NCI-H2227 (cell line): Measurements from ENCODE around the gene MILR1.
A peak's percentile ranks its signal among the peaks of the same experiment; 100 is the strongest.
"Not testable (repeated sequence)": the region's sequence is repeated elsewhere in the genome, so short reads cannot be mapped to it uniquely, and the experiment has no call there.

Experiments
- DNase-seq: peaks from one replicate; lab custom pipeline; 2025; ENCODE audit not compliant: unreplicated experiment; lab: John Stamatoyannopoulos, UW

MILR1 gene, protein sequence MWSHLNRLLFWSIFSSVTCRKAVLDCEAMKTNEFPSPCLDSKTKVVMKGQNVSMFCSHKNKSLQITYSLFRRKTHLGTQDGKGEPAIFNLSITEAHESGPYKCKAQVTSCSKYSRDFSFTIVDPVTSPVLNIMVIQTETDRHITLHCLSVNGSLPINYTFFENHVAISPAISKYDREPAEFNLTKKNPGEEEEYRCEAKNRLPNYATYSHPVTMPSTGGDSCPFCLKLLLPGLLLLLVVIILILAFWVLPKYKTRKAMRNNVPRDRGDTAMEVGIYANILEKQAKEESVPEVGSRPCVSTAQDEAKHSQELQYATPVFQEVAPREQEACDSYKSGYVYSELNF

DNA sequence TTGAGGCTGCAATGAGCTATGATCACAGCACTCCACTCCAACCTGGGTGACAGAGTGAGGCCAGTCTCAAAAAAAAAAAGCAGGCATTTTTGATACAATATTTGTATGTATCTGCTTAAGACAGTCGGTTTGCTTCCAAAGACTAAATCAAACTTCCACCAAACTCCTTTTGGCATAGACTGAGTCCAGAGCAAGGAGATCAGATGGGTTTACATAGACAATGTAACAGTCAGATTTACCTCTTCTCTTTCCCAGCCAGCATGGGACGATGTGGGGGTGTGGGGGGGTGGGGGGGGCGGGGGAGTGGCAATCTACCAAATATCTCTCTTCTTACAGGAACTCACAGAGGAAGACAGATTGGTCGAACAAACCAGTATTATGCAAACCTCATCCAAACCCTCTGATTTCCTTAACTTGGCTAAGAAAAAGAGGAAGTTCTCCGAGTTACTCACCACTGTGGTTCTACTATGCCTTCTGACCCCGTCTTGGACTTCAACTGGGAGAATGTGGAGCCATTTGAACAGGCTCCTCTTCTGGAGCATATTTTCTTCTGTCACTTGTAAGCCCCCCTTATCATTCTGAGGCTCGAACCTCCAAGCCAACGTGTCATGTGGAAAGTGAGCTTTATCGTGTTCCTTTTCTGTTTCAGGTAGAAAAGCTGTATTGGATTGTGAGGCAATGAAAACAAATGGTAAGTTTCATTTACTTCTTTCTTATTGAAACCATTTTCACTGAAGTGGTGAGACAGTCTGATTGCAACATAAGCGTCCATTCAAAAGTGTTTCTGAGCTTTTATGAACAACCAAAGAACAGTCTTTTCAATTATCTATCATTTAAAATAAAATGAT is at the start of gene MILR1:
Gene MILR1 (plus strand): TSS at position 451 of the 848 bp plus-strand sequence. CDS start 54 bp downstream, at position 505.
- DNase-seq = no peak

DNA sequence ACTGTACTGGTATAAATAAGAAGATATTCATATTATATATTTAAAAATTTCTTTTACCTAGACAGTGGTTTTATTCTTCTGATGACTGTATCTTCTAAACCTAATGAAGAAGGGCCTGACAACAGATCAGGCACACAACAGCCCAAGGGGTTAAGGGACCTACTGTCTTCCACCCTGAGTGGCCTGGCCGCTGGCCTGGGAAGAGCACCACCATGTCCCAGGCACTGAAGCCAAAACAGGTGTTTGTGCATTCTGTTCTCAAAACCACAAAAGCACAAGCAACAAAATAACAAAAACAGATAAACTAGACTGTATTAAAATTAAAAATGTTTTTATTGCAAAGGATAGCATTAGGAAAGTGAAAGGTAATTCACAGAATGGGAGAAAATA is 49.2 kb upstream of the MILR1 start:
- no peak for DNase-seq

DNA sequence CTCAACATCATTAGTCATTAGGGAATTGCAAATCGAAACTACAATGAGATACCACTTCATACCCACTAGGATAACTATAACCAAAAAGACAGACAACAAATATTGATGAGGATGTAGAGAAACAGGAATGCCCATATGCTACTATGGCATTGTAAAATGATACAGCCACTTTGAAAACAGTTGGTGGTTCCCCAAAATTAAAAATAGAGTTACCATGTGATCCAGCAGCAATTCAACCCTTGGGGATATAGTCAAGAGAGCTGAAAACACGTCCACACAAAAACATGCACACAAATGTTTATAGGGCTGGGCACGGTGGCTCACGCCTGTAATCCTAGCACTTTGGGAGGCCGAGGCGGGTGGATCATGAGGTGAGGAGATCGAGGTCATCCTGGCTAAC is 48.3 kb upstream of the MILR1 start:
- DNase-seq = no peak

DNA sequence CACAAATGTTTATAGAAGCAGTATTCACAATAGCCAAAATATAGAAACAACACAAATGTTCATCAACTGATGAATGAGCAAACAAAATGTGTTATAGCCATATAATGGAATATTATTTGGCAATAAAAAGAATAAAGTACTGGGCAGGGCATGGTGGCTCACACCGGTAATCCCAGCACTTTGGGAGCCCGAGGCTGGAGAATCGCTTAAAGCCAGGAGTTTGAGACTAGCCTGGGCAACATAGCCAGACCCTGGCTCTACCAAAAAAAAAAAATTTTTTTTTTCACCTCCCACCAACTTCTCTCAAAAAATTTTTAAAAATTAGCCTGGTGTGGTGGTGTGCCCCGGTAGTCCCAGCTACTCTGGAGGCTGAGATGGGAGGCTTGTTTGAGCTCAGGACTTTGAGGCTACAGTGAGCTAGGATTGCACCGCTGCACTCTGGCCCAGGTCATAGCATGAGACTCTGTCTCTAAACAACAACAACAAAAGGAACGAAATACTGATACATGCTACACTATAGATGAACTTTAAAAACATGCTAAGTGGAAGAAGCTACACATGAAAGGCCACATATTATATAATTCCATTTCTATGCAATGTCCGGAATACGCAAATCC is 47.6 kb upstream of the MILR1 start:
- no peak for DNase-seq

GRCh38 chr17:64401941-64402340 is 47.0 kb upstream of the MILR1 start:
- DNase-seq = no peak

- no peak for DNase-seq
These were observed 46.4 kb upstream of the MILR1 start for GRCh38 chr17:64402469-64402868.

DNA sequence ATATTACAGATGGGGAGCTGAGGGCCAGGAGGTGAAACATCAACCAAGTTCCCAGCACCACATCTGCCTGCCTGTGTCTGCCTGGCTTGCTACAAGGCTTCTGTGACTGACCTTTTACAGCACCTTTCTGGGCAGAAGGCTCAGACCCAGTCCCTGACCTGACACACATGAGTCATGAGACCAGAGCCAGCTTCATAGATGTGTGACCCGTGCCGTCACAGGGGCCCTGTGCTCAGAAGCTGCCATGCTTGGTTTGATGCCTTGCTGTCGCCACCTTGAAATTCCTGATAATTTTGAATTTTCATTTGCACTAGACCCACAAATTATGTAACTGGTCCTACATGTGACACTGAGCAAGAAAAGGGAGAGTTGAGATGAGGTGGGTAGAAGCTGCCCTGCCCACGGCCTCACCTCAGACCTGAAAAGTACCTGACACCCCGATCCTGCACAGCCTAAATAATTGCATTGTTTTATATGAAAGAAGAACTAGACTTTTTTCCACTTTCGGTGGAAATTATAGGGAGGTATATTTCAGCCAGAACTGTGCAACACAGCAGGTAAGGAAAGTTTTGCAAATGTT is 44.9 kb upstream of the MILR1 start:
- DNase-seq = no peak

- DNase-seq = peak; percentile 15
These were observed 42.4 kb upstream of the MILR1 start for GRCh38 chr17:64406321-64407200.

DNA sequence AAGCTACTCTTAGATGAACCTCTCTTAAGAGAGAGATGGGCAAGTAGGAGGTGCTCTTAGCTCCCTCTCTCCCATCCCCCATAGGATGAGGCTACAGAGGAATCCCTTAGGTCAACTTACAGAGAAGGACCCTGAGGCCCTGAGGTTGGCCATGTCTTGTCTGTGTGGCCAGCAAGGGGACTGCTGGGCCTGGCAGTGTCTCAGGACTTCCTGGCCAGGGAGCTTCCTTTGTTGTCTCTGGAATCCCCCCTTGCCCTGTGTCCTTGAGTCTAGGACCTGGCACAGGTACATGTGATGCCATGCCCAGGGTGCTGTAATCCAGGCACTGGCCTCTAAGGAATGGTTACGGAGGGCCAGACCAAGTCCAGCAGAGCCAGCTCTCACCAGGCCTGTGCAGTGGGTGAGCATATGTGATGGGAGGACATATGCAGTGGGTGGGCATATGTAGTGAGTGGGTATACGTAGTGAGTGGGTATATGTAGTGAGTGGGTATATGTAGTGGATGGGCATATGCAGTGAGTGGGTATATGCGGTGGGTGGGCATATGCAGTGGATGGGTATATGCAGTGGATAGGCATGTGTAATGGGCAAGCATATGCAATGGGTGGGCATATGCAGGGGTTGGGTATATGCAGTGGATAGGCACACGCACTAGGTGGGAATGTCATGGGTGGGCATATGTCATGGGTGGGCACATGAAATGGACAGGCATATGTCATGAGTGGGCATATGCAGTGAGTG is 38.0 kb upstream of the MILR1 start:
- DNase-seq = no peak

DNA sequence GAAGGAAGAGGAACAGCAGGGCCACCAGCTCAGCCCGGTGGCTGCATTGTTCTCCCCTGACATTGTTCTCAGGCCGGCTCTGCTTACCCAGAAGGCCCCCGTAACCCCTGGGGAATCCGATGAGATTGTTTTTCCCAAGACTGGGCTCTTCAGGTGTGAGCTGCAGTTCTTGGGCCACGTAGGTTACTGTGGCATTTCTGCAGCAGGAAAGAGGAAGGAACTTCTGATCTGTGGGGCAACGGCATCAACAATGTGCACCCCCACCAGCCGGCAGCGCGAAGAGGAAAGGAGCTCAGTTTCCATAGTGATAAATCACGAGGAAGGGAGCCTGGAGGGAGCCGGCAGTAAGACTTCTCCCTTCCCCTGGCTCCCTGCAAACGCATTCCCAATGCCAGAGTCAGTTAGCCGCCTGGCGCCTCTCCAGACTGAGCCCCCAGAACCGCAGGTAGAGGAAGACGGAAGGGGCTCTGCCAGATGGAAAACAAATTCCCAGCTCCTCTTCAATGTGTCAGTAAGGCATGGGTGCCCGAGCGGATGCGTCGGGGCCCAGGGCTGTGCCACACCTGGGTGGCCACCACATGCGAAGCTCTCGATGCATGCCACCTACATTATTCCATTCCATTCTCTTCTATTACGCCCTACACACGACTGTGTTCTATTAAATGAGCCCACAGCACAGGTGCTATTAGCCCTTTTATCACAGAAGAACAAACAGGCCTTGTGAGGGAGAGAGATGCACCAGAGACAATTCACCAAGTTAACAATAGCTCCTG is 36.7 kb upstream of the MILR1 start:
- DNase-seq = peak; percentile 59

DNA sequence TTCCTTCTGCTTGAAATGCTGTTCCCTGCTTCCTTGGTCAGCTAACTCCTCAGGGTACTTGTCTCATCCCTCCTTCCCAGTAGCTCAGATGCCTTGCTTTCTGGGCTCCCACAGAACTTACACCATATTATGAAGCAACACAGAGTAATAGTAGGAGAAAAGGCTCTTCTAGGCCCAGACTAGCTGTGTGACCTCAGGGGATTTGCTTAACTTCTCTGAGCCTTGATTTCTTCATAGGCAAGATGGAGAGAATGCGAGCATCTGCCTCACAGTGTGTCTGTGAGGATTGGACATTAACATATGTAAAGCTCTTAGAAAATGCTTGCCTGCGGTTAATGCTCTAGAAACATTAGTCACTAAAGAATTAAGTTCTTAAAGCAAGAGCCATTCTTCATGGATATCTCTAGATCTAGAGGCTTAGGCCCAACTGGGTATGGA is 36.0 kb upstream of the MILR1 start:
- no peak for DNase-seq

DNA sequence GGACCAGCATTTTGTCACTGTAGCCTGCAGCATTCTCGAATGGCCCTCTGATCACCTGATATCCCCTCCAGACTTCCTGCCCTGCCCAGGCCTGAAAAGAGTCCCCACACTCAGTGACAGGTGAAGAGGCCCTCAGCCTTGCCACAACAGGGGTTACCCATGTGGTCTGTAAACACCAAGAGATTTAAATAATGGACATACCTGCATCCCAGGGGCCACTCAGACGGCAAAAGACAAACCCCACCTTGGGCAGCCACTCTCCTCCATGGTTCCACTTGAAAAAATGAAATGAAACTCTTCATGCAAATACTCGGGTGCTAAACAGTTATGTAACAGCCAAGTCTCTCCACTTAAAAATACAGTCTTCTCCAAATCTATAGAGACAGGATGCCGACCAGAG is 35.4 kb upstream of the MILR1 start:
- no peak for DNase-seq

DNA sequence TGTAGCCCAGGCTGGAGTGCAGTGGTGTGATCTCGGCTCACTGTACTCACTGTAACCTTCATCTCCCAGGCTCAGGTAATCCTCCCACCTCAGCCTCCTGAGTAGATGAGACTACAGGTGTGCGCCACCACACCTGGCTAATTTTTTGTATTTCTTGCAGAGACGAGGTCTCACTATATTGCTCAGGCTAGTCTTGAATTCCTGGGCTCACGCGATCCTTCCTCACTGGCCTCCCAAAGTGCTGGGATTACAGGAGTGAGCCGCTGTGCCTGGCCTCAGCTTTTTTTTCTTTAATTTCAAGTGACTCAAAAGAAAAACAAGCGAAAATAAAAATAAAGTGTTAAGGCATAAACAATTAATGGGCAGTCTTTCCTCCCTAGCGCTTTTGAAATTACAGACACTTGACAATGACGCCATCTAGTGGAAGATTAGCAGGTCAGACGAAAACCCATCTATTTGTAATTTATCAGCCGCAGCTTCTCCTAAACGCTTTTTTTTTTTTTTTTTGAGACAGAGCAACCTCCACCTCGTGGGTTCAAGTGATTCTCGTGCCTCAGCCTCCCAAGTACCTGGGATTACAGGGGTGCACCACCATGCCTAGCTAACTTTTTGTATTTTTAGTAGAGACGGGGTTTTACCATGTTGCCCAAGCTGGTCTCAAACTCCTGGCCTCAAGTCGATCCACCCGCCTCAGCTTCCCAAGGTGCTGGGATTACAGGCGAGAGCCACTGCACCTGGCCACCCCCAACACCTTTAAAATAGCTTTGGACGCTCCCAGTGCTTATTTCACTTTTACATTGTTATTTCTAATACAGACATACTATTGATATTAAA is 30.2 kb upstream of the MILR1 start:
- peak; percentile 73 for DNase-seq

GRCh38 chr17:64420143-64420670 is 28.7 kb upstream of the MILR1 start:
- peak; percentile 83 for DNase-seq

- not testable (repeated sequence) for DNase-seq
These were observed 26.8 kb upstream of the MILR1 start for GRCh38 chr17:64422121-64422520.

DNA sequence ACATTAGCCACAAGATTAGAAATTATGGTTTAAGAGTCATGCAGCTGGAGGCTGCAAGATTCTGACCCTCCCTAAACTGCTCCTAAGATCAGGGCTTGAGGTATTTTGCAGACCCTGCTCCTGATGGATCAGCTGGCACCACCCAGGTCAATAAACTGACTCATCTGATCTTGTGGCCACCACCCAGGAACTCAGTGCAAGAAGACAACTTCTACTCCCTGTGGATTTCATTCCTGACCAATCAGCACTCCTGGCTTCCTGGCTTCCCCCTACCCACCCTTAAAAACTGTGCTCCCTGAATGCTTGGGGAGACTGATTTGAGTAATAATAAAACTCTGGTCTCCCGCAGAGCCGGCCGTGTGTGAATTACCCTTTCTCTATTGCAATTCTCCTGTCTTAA is 25.0 kb upstream of the MILR1 start:
- no peak for DNase-seq

DNA sequence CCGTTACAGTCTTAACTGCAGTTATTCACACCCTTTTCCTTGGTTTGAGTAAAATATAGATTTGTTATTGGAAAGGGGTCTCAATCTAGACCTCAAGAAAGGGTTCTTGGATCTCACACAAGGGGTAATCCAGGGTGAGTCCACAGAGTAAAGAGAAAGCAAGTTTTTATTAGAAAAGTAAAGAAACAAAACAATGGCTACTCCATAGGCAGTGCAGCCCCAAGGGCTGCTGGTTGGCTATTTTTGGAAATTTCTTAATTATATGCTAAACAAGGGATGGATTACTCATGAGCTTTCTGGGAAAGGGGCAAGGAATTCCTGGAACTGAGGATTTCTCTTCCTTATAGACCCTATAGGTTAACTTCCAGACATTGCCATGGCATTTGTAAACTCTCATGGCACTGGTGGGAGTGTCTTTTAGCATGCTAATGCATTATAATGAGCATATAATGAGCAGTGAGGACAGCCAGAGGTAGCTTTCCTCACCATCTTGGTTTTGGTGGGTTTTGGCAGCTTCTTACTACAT is 24.5 kb upstream of the MILR1 start:
- DNase-seq = no peak

DNA sequence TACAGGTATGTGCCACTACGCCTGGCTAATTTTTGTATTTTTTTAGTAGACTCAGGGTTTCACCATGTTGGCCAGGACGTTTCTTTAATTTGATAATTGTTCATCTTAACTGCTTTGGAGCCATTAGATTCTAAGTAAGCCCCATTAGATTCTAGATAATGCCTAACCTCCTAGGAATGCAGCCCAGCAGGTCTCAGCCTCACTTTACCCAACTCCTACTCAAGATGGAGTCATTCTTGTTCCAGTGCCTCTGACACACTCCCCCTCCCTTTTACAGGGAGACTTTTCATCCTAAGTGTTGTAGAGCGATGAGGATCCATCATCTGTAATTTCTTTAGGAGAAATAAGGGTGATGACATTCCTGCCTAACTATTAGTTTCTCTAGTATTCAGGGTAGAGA is 23.7 kb upstream of the MILR1 start:
- DNase-seq = no peak
